K562 treated with DMSO at 1 percent for 12 hours (cell line): ENCODE measurements around the gene XNDC1N. TPM values are rescaled to one million over a fixed set of nuclear protein-coding genes. Genes with fewer than 3 reads are reported as not detected.

Experiments
- total RNA-seq: library from RNA; unstranded; fragments of 300-600 nt; gene quantifications from 2 replicates; pipeline ENCODE4 v1.2.3, GENCODE V29; 2022; ENCODE audit not compliant: insufficient read depth

Gene XNDC1N
- 2.5 TPM in 1 of 2 replicates, not detected in the other for total RNA-seq

GRCh38 chr11:71927820-71928736, at the start of gene XNDC1N:
Gene XNDC1N, minus strand, starts transcription at chr11:71928594. Its CDS starts 5,241 bp downstream, at chr11:71923353.

GRCh38 chr11:71928737-71929443, 496 bp upstream of the XNDC1N start, which contains the start of gene RNF121:
Gene RNF121, plus strand, starts transcription at chr11:71929046. Its CDS starts 16 bp downstream, at chr11:71929062.

Other genes starting within 250 kb of the XNDC1N start
- not detected in 2 replicates for gene DEFB108B, start 95.4 kb downstream of the XNDC1N start, total RNA-seq
- not detected in 2 replicates for gene DEFB131B, start 50.1 kb downstream of the XNDC1N start, total RNA-seq
- 18.3 and 37.7 TPM in 2 replicates for gene RNF121, start 452 bp upstream of the XNDC1N start, total RNA-seq
- 4.1 and 11.1 TPM in 2 replicates for gene IL18BP, start 70.3 kb upstream of the XNDC1N start, total RNA-seq
- gene NUMA1, start 151.9 kb upstream of the XNDC1N start, total RNA-seq: 67.0 and 140 TPM in 2 replicates
- 4.2 and 8.4 TPM in 2 replicates for gene LRRC51, start 152.3 kb upstream of the XNDC1N start, total RNA-seq
- 89.8 and 103 TPM in 2 replicates for gene LAMTOR1, start 174.7 kb upstream of the XNDC1N start, total RNA-seq
- gene TOMT, start 177.3 kb upstream of the XNDC1N start, total RNA-seq: not detected in 2 replicates
- 48.3 and 57.6 TPM in 2 replicates for gene ANAPC15, start 184.1 kb upstream of the XNDC1N start, total RNA-seq
- not detected in 2 replicates for gene FOLR3, start 207.1 kb upstream of the XNDC1N start, total RNA-seq